H1 (cell line): ENCODE data around the gene CHSY3. TPM values are rescaled to one million over a fixed set of nuclear protein-coding genes. Genes with fewer than 3 reads are reported as not detected.

Source experiments
- BRCA1 ChIP-seq: IDR thresholded peaks from 2 replicates; pipeline ENCODE4 v1.6.1; 2012; ENCODE audit warnings: low read depth, low read length, improper control_type of control experiment
- CHD7 ChIP-seq: fragments of 300-600 bp; sonication (generic); IDR thresholded peaks from 2 replicates; pipeline ENCODE4 v1.7.1; 2012; ENCODE audit warnings: low read length, moderate library complexity, mild to moderate bottlenecking, inconsistent platforms; ENCODE audit not compliant: insufficient replicate concordance
- KDM4A ChIP-seq: IDR thresholded peaks from one replicate; pipeline ENCODE4 v1.7.1; 2012; ENCODE audit warnings: low read depth, mild to moderate bottlenecking, moderate library complexity, low read length, inconsistent platforms; ENCODE audit not compliant: severe bottlenecking
- polyA plus RNA-seq, 7 experiments: library from polyadenylated mRNA; depleted of rRNA in 3 of 7; stranded (reverse) in 5 of 7; unstranded in 2 of 7; fragments of >200 nt in 5 of 7; fragments of 200-250 nt in 2 of 7; gene quantifications; 1 replicate in 5 of 7; 2 replicates in 1 of 7; 4 replicates in 1 of 7; pipeline versions ENCODE4 v1.2.1 to v1.2.3, GENCODE V29; 2011 to 2013; ENCODE audit warnings: missing spikeins in 2 of 7, mixed read lengths in 2 of 7
- total RNA-seq: library from RNA; stranded (reverse); fragmentation: NEBNext Ultra II Directional; extraction: Animal tissue kit (Norgen Biotek cat#: 25700); gene quantifications from 2 replicates; pipeline ENCODE4 v1.2.1, GENCODE V29; 2021

Gene CHSY3
- total and polyA plus RNA-seq, 2 of the 8 experiments (the other 6 are each of a cell fraction or from before 2014, with no cell fraction given), result 0.24 to 1.8 TPM

GRCh38 chr5:129903466-129904101, 681 bp upstream of the CHSY3 start (continued):
- no peak for TF ChIP-seq CHD7
- TF ChIP-seq KDM4A, result peak; percentile 60
- TF ChIP-seq BRCA1, result no peak
